GM23248 (cell line): ENCODE results near the gene SCRN2. TPM values are rescaled to one million over a fixed set of nuclear protein-coding genes. Genes with fewer than 3 reads are reported as not detected.
A peak's percentile ranks its signal among the peaks of the same experiment; 100 is the strongest.

Experiments
- DNase-seq: peaks from one replicate; pipeline ENCODE4 v3.0.0-alpha.2; 2015
- H2AFZ ChIP-seq: fragments of 200-600 bp; sonication (generic); 2 replicates; pipeline ENCODE4 v1.6.1; 2016; ENCODE audit warnings: antibody characterized with exemption
- H3F3A ChIP-seq: fragments of 200-600 bp; sonication (generic); 2 replicates; pipeline ENCODE4 v1.6.1; 2016; ENCODE audit warnings: mild to moderate bottlenecking, antibody characterized with exemption, mixed run types; ENCODE audit not compliant: insufficient read depth
- H3K27ac ChIP-seq: fragments of 200-600 bp; sonication (generic); 2 replicates; pipeline ENCODE4 v1.5.1; 2016; ENCODE audit warnings: mild to moderate bottlenecking
- H3K27me3 ChIP-seq: fragments of 200-600 bp; sonication (generic); replicated peaks from 2 replicates; pipeline ENCODE4 v1.6.1; 2016; ENCODE audit warnings: mild to moderate bottlenecking; ENCODE audit not compliant: insufficient read depth
- H3K36me3 ChIP-seq: fragments of 200-600 bp; sonication (generic); 2 replicates; pipeline ENCODE4 v1.6.1; 2016; ENCODE audit warnings: low read depth, mild to moderate bottlenecking
- H3K4me1 ChIP-seq: fragments of 200-600 bp; sonication (generic); 2 replicates; pipeline ENCODE4 v1.6.1; 2016; ENCODE audit warnings: mild to moderate bottlenecking; ENCODE audit not compliant: insufficient read depth
- H3K4me2 ChIP-seq: fragments of 200-600 bp; sonication (generic); one replicate; pipeline ENCODE4 v1.6.1; 2016; ENCODE audit warnings: mild to moderate bottlenecking; ENCODE audit not compliant: unreplicated experiment
- H3K4me3 ChIP-seq: fragments of 200-600 bp; sonication (generic); 2 replicates; pipeline ENCODE4 v1.5.1; 2016; ENCODE audit warnings: mild to moderate bottlenecking
- H3K79me2 ChIP-seq: fragments of 200-600 bp; sonication (generic); 2 replicates; pipeline ENCODE4 v1.6.1; 2016; ENCODE audit warnings: mild to moderate bottlenecking; ENCODE audit not compliant: insufficient read depth
- H3K9ac ChIP-seq: fragments of 200-600 bp; sonication (generic); 2 replicates; pipeline ENCODE4 v1.6.1; 2016; ENCODE audit warnings: mild to moderate bottlenecking
- H3K9me2 ChIP-seq: fragments of 200-600 bp; sonication (generic); 2 replicates; pipeline ENCODE4 v1.6.1; 2016; ENCODE audit warnings: mixed run types, mild to moderate bottlenecking, moderate library complexity; ENCODE audit not compliant: insufficient read depth
- H3K9me3 ChIP-seq: fragments of 200-600 bp; sonication (generic); one replicate; pipeline ENCODE4 v1.6.1; 2017; ENCODE audit warnings: low read depth
- H4K20me1 ChIP-seq: fragments of 200-600 bp; sonication (generic); 2 replicates; pipeline ENCODE4 v1.6.0; 2016; ENCODE audit not compliant: insufficient read depth
- EZH2 ChIP-seq: fragments of 200-600 bp; sonication (generic); IDR thresholded peaks from 2 replicates; pipeline ENCODE4 v1.6.1; 2018; ENCODE audit warnings: antibody characterized with exemption, mild to moderate bottlenecking; ENCODE audit not compliant: insufficient read depth, poor library complexity, severe bottlenecking
- EZH2phosphoT487 ChIP-seq: fragments of 200-600 bp; sonication (generic); IDR thresholded peaks from 2 replicates; pipeline ENCODE4 v1.6.1; 2018; ENCODE audit warnings: antibody characterized with exemption, moderate library complexity, mild to moderate bottlenecking, low read depth; ENCODE audit not compliant: insufficient read depth
- WGBS, 2 experiments: methylation state at CpG; one replicate each; pipeline ENCODE4 v1.1.6; 2015 to 2017; ENCODE audit warnings: low lambda C conversion rate in 2 of 2, low coverage in 1 of 2; ENCODE audit errors: missing lambda C conversion rate in 2 of 2; 5-methylcytosine and 5-hydroxymethylcytosine counted together
- in situ Hi-C: fragments of 300-500 bp; cut with MboI; formaldehyde crosslinking; loops from 2 replicates; pipeline ENCODE4 v1.15.0; 2020
- polyA plus RNA-seq: library from polyadenylated mRNA; unstranded; fragments of >200 nt; fragmentation: Nextera tagmentation; extraction: Ambion mirVana; gene quantifications from 2 replicates; pipeline ENCODE4 v1.2.1, GENCODE V29; 2016
- total RNA-seq: library from RNA; depleted of rRNA; stranded (reverse); fragments of >200 nt; shearing (Covaris generic); gene quantifications from 2 replicates; pipeline ENCODE4 v1.2.3, GENCODE V29; 2014

SCRN2 gene
- total and polyA plus RNA-seq, 2 experiments from 2014 or later, result 39.5 to 41.2 TPM

- peaks cover 4% of the 10 kb centered on the region; the same call in 1 of the 2 replicates for H3K27me3 ChIP-seq
- no peak overlapping the region for H3K27ac ChIP-seq
- in situ Hi-C loops, result no loop called here
- no peak overlapping the region for H3K4me3 ChIP-seq
- TF ChIP-seq EZH2phosphoT487, result no peak
- no peak for TF ChIP-seq EZH2
- H3F3A ChIP-seq, result no peaks in the 10 kb centered on the region
- DNase-seq, result no peak
- H2AFZ ChIP-seq, result no peak overlapping the region
- H3K9me2 ChIP-seq, result no peaks in the 10 kb centered on the region
- no peak overlapping the region for H3K4me2 ChIP-seq
- no peaks in the 10 kb centered on the region for H4K20me1 ChIP-seq
- H3K4me1 ChIP-seq, result peaks cover 19% of the 10 kb centered on the region
- H3K9me3 ChIP-seq, result no peaks in the 10 kb centered on the region
- no peaks in the 10 kb centered on the region for H3K79me2 ChIP-seq
- 80% methylated on average over 5 of the region's 5 CpGs for WGBS, 2 experiments
- no peaks in the 10 kb centered on the region for H3K36me3 ChIP-seq
- no peak overlapping the region for H3K9ac ChIP-seq
Measured at GRCh38 chr17:47860386-47860785, 19.3 kb upstream of the SCRN2 start.

- no peak for DNase-seq
- in situ Hi-C loops, result no loop called here
- Histone ChIP-seq H3K36me3 (no peaks in the 10 kb centered on the region), H3K27ac (no peak overlapping the region), H3K9ac (no peak overlapping the region), H4K20me1 (no peaks in the 10 kb centered on the region), H3K9me3 (no peaks in the 10 kb centered on the region), H3K4me2 (no peak overlapping the region), H3K4me3 (no peak overlapping the region), H2AFZ (no peak overlapping the region), H3F3A (no peaks in the 10 kb centered on the region), H3K27me3 (peaks cover 29% of the 10 kb centered on the region), H3K9me2 (no peaks in the 10 kb centered on the region), H3K4me1 (peaks cover 9% of the 10 kb centered on the region), H3K79me2 (no peaks in the 10 kb centered on the region)
- 66 to 75% methylated on average over 8 to 16 of the region's 16 CpGs for WGBS, 2 experiments
- TF ChIP-seq EZH2phosphoT487 (no peak), EZH2 (no peak)
Measured at GRCh38 chr17:47857551-47858455, 16.7 kb upstream of the SCRN2 start.

- no peak for DNase-seq
- Histone ChIP-seq H3K36me3 (no peaks in the 10 kb centered on the region), H3K9me3 (no peaks in the 10 kb centered on the region), H3K27ac (no peak overlapping the region), H3K9ac (no peak overlapping the region), H3K4me2 (no peak overlapping the region), H3F3A (no peaks in the 10 kb centered on the region), H3K27me3 (peaks cover 38% of the 10 kb centered on the region), H3K79me2 (no peaks in the 10 kb centered on the region), H2AFZ (no peak overlapping the region), H4K20me1 (no peaks in the 10 kb centered on the region), H3K4me3 (no peak overlapping the region), H3K9me2 (no peaks in the 10 kb centered on the region), H3K4me1 (peaks cover 4% of the 10 kb centered on the region; the same call in 1 of the 2 replicates)
- in situ Hi-C loops, result no loop called here
- TF ChIP-seq EZH2, result no peak
- no peak for TF ChIP-seq EZH2phosphoT487
Measured at GRCh38 chr17:47856830-47857229, 15.8 kb upstream of the SCRN2 start.

GRCh38 chr17:47855737-47856136 lies 14.7 kb upstream of the SCRN2 start:
- Histone ChIP-seq H3K4me2 (no peak overlapping the region), H3K9ac (no peak overlapping the region), H3K4me1 (peaks cover 4% of the 10 kb centered on the region; the same call in 1 of the 2 replicates), H3K9me3 (no peaks in the 10 kb centered on the region), H3K27me3 (peaks cover 39% of the 10 kb centered on the region), H3K4me3 (no peak overlapping the region), H3K79me2 (no peaks in the 10 kb centered on the region), H3F3A (no peaks in the 10 kb centered on the region), H3K27ac (no peak overlapping the region), H3K9me2 (no peaks in the 10 kb centered on the region), H2AFZ (peak overlapping the region; percentile 24; the same call in 1 of the 2 replicates), H4K20me1 (no peaks in the 10 kb centered on the region), H3K36me3 (no peaks in the 10 kb centered on the region)
- 27 to 33% methylated on average over 3 of the region's 3 CpGs for WGBS, 2 experiments
- in situ Hi-C loops, result no loop called here
- TF ChIP-seq EZH2phosphoT487 (no peak), EZH2 (no peak)
- no peak for DNase-seq
